IMR-90 (cell line): Measurements from ENCODE around the gene MOV10L1. TPM values are rescaled to one million over a fixed set of nuclear protein-coding genes. Genes with fewer than 3 reads are reported as not detected.

Source experiments
- ATAC-seq: fragments of 200-7000 bp; cut with Tn5 transposase; 2 replicates; pipeline ENCODE4 v1.9.1; 2020; ENCODE audit warnings: low read depth, mild to moderate bottlenecking, moderate library complexity
- BruUV-seq: library from RNA; stranded (reverse); fragments of 400-500 nt; replicated peaks from 2 replicates; lab custom pipeline; 2021; lab: Mats Ljungman, UMichigan
- CTCF ChIA-PET: fragments of 300-600 bp; formaldehyde crosslinking; extraction: SDS; loops from one replicate; lab custom pipeline; 2021; ENCODE audit warnings: antibody characterized with exemption; lab: Yijun Ruan, JAX
- POLR2A ChIA-PET: fragments of 300-600 bp; sonication (Branson Sonifier 250); formaldehyde crosslinking; loops from one replicate; lab custom pipeline; 2022; ENCODE audit warnings: antibody characterized with exemption; ENCODE audit not compliant: unreplicated experiment; lab: Charles Lee
- DNase-seq: peaks from one replicate; pipeline ENCODE4 v3.0.0; 2013
- H2AFZ ChIP-seq: replicated peaks from 2 replicates; pipeline ENCODE3; 2013; ENCODE audit warnings: low read length, mild to moderate bottlenecking; ENCODE audit not compliant: poor library complexity
- H2AK5ac ChIP-seq: 2 replicates; pipeline ENCODE4 v1.6.1; 2013; ENCODE audit warnings: low read depth, low read length, inconsistent platforms
- H2AK9ac ChIP-seq: replicated peaks from 2 replicates; pipeline ENCODE3; 2013; ENCODE audit warnings: mild to moderate bottlenecking, low read depth, low read length, moderate library complexity; ENCODE audit not compliant: poor library complexity
- H2BK120ac ChIP-seq: 2 replicates; pipeline ENCODE4 v1.6.1; 2013; ENCODE audit warnings: low read depth, low read length, inconsistent platforms
- H2BK15ac ChIP-seq: 3 replicates; pipeline ENCODE4 v1.6.1; 2013; ENCODE audit warnings: low read depth, low read length, inconsistent platforms
- H2BK20ac ChIP-seq: 2 replicates; pipeline ENCODE4 v1.6.1; 2013; ENCODE audit warnings: low read depth, mild to moderate bottlenecking, inconsistent platforms, low read length, moderate library complexity
- H2BK5ac ChIP-seq: 2 replicates; pipeline ENCODE4 v1.6.1; 2013; ENCODE audit warnings: mild to moderate bottlenecking, low read depth, low read length, inconsistent platforms; ENCODE audit not compliant: poor library complexity, severe bottlenecking
- H3K14ac ChIP-seq: replicated peaks from 2 replicates; pipeline ENCODE4 v1.6.1; 2013; ENCODE audit warnings: low read depth, low read length, inconsistent platforms
- H3K18ac ChIP-seq: 2 replicates; pipeline ENCODE4 v1.6.1; 2013; ENCODE audit warnings: low read depth, low read length, control low read depth
- H3K23ac ChIP-seq: 2 replicates; pipeline ENCODE4 v1.6.1; 2013; ENCODE audit warnings: low read depth, low read length, inconsistent platforms
- H3K27ac ChIP-seq: 2 replicates; pipeline ENCODE4 v1.5.1; 2013; ENCODE audit warnings: mild to moderate bottlenecking, control low read depth, low read length; ENCODE audit not compliant: insufficient read depth
- H3K27me3 ChIP-seq: 2 replicates; pipeline ENCODE4 v1.6.1; 2013; ENCODE audit warnings: low read length; ENCODE audit not compliant: control insufficient read depth, insufficient read depth
- H3K36me3 ChIP-seq: 2 replicates; pipeline ENCODE4 v1.6.1; 2013; ENCODE audit warnings: low read length, mixed read lengths; ENCODE audit not compliant: control insufficient read depth, insufficient read depth
- H3K4ac ChIP-seq: 2 replicates; pipeline ENCODE4 v1.6.1; 2013; ENCODE audit warnings: low read depth, low read length, inconsistent platforms
- H3K4me1 ChIP-seq: 2 replicates; pipeline ENCODE4 v1.6.1; 2013; ENCODE audit warnings: low read length, mixed read lengths; ENCODE audit not compliant: control insufficient read depth, insufficient read depth
- H3K4me2 ChIP-seq: 2 replicates; pipeline ENCODE4 v1.6.1; 2013; ENCODE audit warnings: low read depth, mild to moderate bottlenecking, control low read depth, low read length, moderate library complexity
- H3K4me3 ChIP-seq: 2 replicates; pipeline ENCODE4 v1.5.1; 2013; ENCODE audit warnings: low read depth, mild to moderate bottlenecking, control low read depth, low read length, moderate library complexity; ENCODE audit not compliant: insufficient read depth
- H3K56ac ChIP-seq: 2 replicates; pipeline ENCODE4 v1.6.1; 2013; ENCODE audit warnings: low read length, inconsistent platforms; ENCODE audit not compliant: insufficient read depth; ENCODE audit errors: extremely low read depth
- H3K79me1 ChIP-seq, 2 experiments: 2 replicates each; pipeline ENCODE4 v1.6.1; 2013; ENCODE audit warnings: low read length in 2 of 2, inconsistent platforms in 1 of 2, low read depth in 1 of 2
- H3K9ac ChIP-seq: 2 replicates; pipeline ENCODE4 v1.6.1; 2013; ENCODE audit warnings: low read depth, low read length, control low read depth
- H3K9me1 ChIP-seq: 2 replicates; pipeline ENCODE4 v1.6.1; 2013; ENCODE audit warnings: low read length, inconsistent platforms; ENCODE audit not compliant: insufficient read depth
- H3K9me3 ChIP-seq: 2 replicates; pipeline ENCODE4 v1.6.1; 2013; ENCODE audit warnings: low read length; ENCODE audit not compliant: control insufficient read depth, insufficient read depth
- H4K20me1 ChIP-seq: 2 replicates; pipeline ENCODE4 v1.6.1; 2013; ENCODE audit warnings: low read length, inconsistent platforms; ENCODE audit not compliant: insufficient read depth
- H4K5ac ChIP-seq: 2 replicates; pipeline ENCODE4 v1.6.1; 2013; ENCODE audit warnings: mild to moderate bottlenecking, low read depth, low read length, control low read depth
- H4K8ac ChIP-seq, 2 experiments: 2 replicates each; pipeline ENCODE4 v1.6.1; 2013; ENCODE audit warnings: low read depth in 2 of 2, low read length in 2 of 2, control low read depth in 1 of 2, inconsistent platforms in 1 of 2
- H4K91ac ChIP-seq: 2 replicates; pipeline ENCODE4 v1.6.1; 2013; ENCODE audit warnings: low read depth, low read length, inconsistent platforms; ENCODE audit not compliant: insufficient read depth
- MAFK ChIP-seq: IDR thresholded peaks from 2 replicates; pipeline ENCODE4 v1.6.1; 2012; ENCODE audit warnings: low read depth, low read length, improper control_type of control experiment
- MXI1 ChIP-seq: IDR thresholded peaks from 2 replicates; pipeline ENCODE4 v1.6.1; 2012; ENCODE audit warnings: low read depth, mild to moderate bottlenecking, low read length, moderate library complexity, borderline replicate concordance
- RAD21 ChIP-seq: IDR thresholded peaks from 2 replicates; pipeline ENCODE4 v1.6.1; 2012; ENCODE audit warnings: low read length, improper control_type of control experiment
- RFX5 ChIP-seq: IDR thresholded peaks from 2 replicates; pipeline ENCODE4 v1.8.0; 2012; ENCODE audit warnings: low read depth, mild to moderate bottlenecking, low read length, moderate library complexity
- SMC3 ChIP-seq: fragments of 150-350 bp; IDR thresholded peaks from 2 replicates; pipeline ENCODE4 v1.6.1; 2016; ENCODE audit warnings: low read depth, mild to moderate bottlenecking, antibody characterized with exemption, low read length, moderate library complexity
- WGBS, 2 experiments: methylation state at CpG; one replicate each; pipeline versions ENCODE4 v1.1.5 to v1.1.7; 2013; ENCODE audit warnings: missing lambda C conversion rate in 2 of 2; ENCODE audit not compliant: insufficient read length in 1 of 2; ENCODE audit errors: extremely low coverage in 2 of 2; 5-methylcytosine and 5-hydroxymethylcytosine counted together
- dilution Hi-C: fragments of 300-500 bp; cut with HindIII; formaldehyde crosslinking; loops from one replicate; pipeline ENCODE4 v1.14.3; 2018; ENCODE audit warnings: low sequenced_read_pairs; ENCODE audit not compliant: unreplicated experiment
- in situ Hi-C: fragments of 300-500 bp; cut with MboI; formaldehyde crosslinking; loops from 3 replicates; pipeline ENCODE4 v1.14.3; 2019; ENCODE audit warnings: low sequenced_read_pairs, inconsistent platforms, mixed read lengths
- intact Hi-C: fragments of 100-400 bp; cut with micrococcal nuclease; formaldehyde crosslinking; loops from 2 replicates; pipeline ENCODE4 v1.10.0; 2022
- polyA plus RNA-seq, 3 experiments: library from polyadenylated mRNA; depleted of rRNA; stranded (reverse); fragments of >200 nt; gene quantifications; 2 replicates each; pipeline ENCODE4 v1.2.3, GENCODE V29; 2012; ENCODE audit warnings: low replicate concordance in 1 of 3
- total RNA-seq: library from RNA; depleted of rRNA; stranded (reverse); fragments of >200 nt; gene quantifications from 2 replicates; pipeline ENCODE4 v1.2.3, GENCODE V29; 2012
- TF ChIP-seq, protein P1 (sequence below): conservative IDR thresholded peaks from 2 replicates; pipeline ENCODE4 v1.5.1; 2012; ENCODE audit warnings: mild to moderate bottlenecking, low read depth, low read length, improper control_type of control experiment

The MOV10L1 gene
- total and polyA plus RNA-seq, 2 of the 4 experiments (the other 2 are of a cell fraction) = 0.72 to 1.4 TPM

DNA sequence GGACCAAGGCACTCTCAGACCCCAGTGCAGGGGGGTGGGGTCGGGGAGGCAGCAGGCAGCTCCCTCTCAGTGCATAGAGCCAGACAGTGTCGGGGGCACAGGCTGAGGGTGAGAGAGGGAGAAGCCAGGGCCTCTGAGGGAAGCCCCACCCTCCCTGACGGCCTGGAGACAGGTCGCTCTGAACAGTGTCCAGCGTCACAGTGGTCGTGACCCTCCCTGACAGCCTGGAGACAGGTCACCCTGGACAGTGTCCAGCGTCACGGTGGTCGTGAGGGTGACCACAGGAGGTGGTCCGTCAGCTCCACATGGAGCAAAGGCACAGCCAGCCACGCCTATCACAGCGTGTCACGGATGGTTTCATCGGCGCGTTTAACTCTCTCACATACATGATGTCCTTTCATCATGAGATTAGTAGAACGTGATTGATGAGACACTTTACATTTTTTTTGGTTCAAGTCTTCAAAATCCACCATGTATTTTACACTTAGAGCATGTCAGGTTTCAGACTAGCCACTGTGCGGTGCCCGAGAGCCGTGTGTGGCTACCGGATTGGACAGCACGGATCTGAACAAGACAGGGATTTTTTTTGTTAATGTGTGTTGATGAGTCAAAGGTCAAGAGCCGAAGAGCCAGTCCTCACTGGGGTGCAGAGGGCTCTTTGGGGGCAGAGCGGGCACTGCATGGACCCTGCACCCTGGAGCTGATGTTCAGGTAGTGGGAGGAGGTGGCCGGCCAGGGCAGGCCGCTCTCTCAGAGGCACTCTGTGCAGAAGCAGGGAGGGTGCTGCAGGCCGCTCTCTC lies 56.8 kb downstream of the MOV10L1 start:
- BruUV-seq = no TSS peak
- Histone ChIP-seq H2BK15ac (no peak overlapping the region), H3K9me3 (no peaks in the 10 kb centered on the region), H3K9me1 (no peaks in the 10 kb centered on the region), H3K36me3 (peaks cover 8% of the 10 kb centered on the region; the same call in 1 of the 2 replicates), H3K4ac (no peak overlapping the region), H3K9ac (no peak overlapping the region), H2BK120ac (no peak overlapping the region), H2BK20ac (no peak overlapping the region), H4K20me1 (peaks cover 11% of the 10 kb centered on the region), H3K56ac (no peak overlapping the region), H4K91ac (no peak overlapping the region), H3K18ac (no peak overlapping the region), H2BK5ac (no peak overlapping the region), H4K5ac (no peak overlapping the region), H3K23ac (no peak overlapping the region), H2AK5ac (0 out of 2 replicates have a peak overlapping the region, but pooled peaks have one; percentile 56), H3K14ac (no peak overlapping the region), H3K4me1 (peaks cover 12% of the 10 kb centered on the region), H3K27ac (no peak overlapping the region), H3K79me1 (no peaks in the 10 kb centered on the region), H3K27me3 (peaks cover 4% of the 10 kb centered on the region), H4K8ac (no peak overlapping the region), H2AFZ (peak overlapping the region; percentile 59), H3K4me2 (no peak overlapping the region), H3K4me3 (no peak overlapping the region), H2AK9ac (peak overlapping the region; percentile 25)
- in situ Hi-C loops = loop anchor here (5.0 kb wide), 1 partner anchor 66 kb away; no protein-coding TSS in a partner anchor
- ChIA-PET CTCF (no interaction called here), POLR2A (no interaction called here)
- TF ChIP-seq RFX5 (no peak), MXI1 (no peak), MAFK (no peak), SMC3 (peak; percentile 69), RAD21 (peak; percentile 86)
- TF ChIP-seq, protein P1, sequence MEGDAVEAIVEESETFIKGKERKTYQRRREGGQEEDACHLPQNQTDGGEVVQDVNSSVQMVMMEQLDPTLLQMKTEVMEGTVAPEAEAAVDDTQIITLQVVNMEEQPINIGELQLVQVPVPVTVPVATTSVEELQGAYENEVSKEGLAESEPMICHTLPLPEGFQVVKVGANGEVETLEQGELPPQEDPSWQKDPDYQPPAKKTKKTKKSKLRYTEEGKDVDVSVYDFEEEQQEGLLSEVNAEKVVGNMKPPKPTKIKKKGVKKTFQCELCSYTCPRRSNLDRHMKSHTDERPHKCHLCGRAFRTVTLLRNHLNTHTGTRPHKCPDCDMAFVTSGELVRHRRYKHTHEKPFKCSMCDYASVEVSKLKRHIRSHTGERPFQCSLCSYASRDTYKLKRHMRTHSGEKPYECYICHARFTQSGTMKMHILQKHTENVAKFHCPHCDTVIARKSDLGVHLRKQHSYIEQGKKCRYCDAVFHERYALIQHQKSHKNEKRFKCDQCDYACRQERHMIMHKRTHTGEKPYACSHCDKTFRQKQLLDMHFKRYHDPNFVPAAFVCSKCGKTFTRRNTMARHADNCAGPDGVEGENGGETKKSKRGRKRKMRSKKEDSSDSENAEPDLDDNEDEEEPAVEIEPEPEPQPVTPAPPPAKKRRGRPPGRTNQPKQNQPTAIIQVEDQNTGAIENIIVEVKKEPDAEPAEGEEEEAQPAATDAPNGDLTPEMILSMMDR = peak; percentile 85
- dilution Hi-C loops = no loop called here
- WGBS, 2 experiments = no CpG with 5 or more reads among the region's 27 CpGs
- ATAC-seq (peak; percentile 89), DNase-seq (peak; percentile 71)
- intact Hi-C loops = loop anchor here (1.0 kb wide), 2 partner anchors 40 to 63 kb away; no protein-coding TSS in a partner anchor
